ENCODE measurements around the gene ING5.

Gene ING5

GRCh38 chr2:241764275-241765241 lies 62.7 kb downstream of the ING5 start:
- DNase-seq: no peak

- no peak for DNase-seq
These were observed 65.8 kb downstream of the ING5 start for GRCh38 chr2:241767464-241768250.

- DNase-seq: no peak
These were observed 66.4 kb downstream of the ING5 start for GRCh38 chr2:241768251-241768711.

GRCh38 chr2:241768850-241769249 lies 67.0 kb downstream of the ING5 start:
- DNase-seq: no peak

DNA sequence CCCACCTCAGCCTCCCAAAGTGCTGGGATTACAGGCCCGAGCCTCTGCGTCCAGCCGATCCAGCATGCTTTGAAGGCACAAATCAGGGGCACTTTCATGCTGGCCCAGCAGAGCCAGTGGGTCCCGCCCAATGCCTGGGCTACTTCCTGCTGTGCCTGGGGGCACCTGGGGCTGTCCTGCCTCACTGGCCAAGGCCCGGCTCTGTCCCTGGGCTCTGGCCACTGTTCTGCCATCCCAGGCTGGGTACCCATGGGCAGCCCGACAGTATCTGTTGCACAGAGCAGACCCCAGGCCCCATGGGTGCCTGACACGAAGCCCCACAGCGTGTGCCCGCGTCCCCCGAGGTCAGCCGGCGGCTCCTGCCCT lies 68.0 kb downstream of the ING5 start:
- DNase-seq: no peak

DNA sequence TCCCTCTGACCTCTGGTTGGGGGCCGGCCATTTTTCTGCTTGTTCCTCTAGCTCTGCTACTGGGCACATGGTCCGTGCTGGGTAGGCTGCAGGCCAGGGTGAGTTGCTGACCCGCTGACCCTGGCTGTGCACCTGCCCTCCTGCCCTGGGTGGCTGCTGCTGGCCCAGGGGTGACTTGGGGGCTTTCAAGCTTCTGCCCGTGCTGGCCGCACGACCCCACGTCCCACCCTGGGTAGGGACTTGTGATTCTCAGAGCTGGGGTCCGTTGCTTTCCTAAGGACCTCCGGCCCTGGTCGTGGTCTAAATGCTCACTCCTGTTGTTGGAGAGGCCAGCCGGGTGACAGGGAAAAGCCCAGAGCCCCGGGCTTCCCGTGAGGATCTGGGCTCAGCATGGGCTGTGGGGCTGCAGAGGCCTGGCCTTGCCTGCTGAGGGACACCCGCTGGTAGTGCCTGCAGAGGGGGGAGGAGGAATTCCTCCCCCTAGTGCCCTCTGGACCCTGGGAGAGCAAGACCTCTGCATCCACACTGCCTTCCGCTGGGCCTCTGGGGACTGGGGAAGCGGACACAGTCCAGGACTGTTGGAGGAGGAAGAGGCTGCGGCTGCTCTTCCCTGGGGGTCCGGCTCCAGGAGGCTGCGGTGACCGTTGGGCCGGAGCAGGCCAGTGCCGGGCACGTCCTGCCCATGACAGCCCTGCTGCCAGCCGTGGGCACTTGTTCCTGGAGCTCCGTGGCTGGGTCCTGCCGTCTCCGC lies 68.5 kb downstream of the ING5 start:
- DNase-seq: no peak

DNA sequence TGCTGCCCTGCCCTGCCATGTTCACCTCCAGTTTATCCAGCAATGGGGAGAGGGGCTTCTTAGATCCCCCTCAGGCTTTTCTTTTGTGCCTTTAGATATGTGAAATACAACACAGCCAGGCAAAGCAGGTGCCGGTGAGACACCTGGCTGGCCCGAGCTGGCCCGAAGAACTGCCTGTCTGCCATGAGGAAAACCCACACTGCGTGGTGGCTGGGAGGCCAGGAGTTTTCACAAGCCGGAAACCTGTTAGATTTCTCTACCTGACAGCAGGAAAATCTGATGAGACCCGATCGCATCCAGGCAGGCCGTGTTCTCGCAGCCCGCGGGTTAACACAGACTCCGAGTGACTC lies 69.1 kb downstream of the ING5 start:
- DNase-seq: no peak

- no peak for DNase-seq
These were observed 69.6 kb downstream of the ING5 start for GRCh38 chr2:241771286-241772062.

GRCh38 chr2:241772063-241772499 lies 70.2 kb downstream of the ING5 start:
- DNase-seq: no peak

DNA sequence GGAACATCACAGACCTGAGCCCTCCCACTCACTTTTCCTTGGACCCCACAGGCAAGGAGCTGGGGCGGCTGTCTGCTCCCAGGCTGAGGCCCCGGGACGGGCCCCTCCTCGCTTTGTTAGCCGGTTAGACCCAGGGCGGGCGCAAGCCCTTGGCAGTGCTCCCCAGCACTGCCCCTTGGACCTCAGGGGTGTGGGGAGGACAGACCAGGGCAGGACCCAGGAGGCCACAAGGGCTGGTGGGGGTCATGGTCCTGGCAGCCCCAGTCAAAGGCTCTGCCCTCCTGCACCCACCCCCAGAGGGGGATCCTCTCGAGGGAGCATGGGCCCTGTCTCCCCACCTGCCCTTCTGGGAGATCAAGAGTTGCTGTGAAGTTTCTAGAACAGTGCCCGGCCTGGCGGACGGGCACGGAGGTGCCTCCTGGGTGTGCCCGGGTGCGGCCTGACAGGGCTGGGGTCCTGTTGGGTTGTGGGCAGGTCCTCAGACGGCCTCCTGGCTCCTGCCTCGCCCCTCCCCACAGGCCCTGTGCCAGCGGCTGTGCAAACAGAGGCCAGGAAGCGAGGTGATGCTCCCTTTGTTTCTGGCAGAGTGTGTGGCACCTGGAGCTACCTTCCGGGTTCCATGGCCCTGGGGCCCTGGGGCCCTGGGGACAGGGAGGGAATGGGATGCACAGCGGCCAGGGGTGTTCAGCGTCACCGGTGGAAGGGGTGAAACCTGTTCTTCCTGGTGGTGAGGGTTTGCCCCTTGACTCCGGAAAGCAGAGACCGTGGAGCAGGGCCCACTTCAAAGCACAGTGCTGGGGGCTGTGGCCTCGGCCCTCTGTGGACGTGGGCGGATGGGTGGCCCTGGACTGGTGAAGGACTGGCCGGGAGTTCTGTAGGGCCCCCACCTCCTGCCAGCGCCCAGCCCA lies 71.9 kb downstream of the ING5 start:
- no peak for DNase-seq

DNA sequence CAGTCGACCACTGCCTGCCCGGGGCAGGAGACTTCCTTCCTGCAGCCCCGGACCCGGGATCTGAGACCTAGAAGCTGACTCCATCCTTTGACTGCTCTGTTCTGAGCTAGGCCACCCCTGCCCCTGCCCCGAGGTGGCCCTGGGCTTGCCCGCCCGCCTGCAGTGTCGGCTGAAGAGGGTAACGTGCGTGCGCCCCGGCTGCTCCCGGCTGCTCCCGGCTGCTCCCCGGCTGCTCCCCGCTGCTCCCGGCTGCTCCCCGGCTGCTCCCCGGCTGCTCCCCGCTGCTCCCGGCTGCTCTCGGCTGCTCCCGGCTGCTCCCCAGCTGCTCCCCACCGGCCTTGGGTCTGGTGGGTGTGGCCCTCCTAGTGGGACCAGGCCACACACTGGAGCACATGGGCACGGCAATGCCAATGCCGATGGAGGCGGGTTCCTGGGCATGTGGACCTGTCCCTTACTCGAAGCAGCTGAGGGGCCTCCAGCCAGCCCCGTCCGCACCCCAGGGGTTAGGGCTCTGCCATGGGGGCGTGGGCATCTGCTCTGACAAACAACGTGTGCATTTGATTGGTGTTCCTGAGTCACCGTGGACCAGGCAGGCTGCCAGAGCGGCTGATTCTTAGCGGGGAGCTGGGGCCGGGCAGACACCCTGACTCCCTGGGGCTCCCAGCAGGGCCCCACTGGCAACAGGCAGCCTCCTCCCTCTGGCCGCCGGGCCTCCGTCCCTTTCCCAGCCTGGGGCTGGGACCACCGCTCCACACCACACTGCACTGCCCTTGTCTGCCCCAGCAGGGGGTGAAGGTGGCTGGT lies 72.8 kb downstream of the ING5 start:
- DNase-seq: peak; percentile 57

DNA sequence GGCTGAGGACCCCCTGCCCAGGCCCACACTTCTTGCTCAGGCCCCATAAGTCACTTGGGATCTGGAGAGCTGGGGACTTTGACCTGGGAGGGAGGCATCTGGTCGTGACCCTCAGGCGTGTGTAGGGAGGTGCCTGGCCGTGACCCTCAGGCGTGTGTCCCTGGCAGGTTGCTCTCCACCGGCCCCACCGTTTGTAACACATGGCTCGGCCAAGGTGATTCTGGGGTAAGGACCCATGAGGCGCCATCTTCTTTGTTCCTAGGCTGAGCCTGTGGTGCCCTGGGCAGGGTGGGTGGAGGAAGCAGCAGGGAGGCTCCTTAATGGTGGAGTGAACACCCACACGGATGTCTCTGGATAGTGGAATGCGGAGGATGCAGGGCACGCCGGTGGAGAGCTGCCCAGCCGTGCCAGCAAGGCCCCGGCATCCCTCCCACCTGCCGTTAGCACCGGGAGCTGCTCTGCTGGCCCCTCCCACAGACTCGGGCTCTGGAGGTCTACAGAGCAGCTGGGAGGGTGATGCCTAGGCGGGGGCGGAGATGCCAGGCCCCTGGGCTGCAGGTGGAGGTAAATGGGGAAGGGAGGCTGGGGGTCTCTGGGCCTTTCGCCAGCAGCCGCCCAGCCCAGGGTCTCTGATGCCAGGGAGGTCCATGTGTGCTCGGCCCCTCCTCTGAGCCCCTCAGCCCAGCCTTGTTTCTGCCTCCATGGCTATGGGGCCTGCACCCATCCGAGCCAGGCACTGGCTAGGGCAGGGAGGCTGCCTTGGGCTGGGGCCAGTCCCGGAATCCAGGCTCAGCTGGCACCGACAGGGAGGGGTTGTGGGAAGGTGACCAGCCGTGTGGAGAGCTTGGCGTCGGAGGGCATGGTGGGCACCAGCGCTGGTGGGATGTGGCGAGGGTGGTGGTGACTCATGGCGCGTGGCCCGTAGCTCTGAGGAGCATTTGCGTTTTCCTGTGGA lies 73.7 kb downstream of the ING5 start:
- no peak for DNase-seq

DNA sequence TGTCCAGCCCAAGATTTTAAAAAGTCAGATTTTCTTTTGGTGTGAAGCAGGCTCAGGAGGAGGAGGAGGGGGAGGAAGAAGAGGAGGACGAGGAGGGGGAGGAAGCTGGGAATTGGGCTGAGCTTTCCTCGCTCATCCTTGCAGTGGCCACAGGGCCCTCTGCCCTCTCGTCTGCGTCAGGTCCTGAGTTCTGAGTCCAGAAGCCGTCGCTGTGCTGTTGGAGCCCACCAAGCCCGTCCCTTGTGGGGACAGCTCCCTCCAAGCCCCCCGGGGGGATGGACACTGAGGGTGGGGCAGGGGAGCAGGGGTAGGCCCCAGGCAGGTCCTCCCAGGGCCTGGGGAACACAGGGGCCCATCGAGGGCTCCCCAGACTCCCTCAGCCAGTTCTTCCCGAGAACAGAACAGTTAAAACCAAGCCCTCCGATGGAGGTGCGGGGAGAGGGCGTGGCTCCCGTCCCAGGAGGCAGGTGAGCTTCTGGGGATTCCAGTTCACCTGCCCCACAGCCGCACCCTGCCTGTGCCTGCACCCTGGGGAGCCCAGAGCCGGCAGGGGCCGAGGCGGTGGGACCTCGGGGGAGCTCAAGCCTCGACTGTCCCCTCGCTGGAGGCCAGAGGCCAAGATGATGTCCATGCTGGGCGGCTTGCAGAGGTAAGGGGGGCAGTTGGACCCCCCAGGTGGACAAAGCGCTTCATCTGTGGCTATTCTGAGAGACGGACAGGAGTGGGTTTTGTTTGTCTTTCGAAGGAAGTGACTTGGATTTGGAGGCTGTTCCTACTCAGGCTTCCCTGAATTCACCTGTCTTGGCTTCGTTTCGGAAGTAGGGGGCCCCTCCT lies 74.7 kb downstream of the ING5 start, which contains the start of gene GAL3ST2:
TSS of gene GAL3ST2 (plus strand) at position 487 of the 834 bp plus-strand sequence. CDS start at position 621, 134 bp downstream.
- DNase-seq: no peak

GRCh38 chr2:241777170-241777685 lies 75.4 kb downstream of the ING5 start:
- DNase-seq: no peak

DNA sequence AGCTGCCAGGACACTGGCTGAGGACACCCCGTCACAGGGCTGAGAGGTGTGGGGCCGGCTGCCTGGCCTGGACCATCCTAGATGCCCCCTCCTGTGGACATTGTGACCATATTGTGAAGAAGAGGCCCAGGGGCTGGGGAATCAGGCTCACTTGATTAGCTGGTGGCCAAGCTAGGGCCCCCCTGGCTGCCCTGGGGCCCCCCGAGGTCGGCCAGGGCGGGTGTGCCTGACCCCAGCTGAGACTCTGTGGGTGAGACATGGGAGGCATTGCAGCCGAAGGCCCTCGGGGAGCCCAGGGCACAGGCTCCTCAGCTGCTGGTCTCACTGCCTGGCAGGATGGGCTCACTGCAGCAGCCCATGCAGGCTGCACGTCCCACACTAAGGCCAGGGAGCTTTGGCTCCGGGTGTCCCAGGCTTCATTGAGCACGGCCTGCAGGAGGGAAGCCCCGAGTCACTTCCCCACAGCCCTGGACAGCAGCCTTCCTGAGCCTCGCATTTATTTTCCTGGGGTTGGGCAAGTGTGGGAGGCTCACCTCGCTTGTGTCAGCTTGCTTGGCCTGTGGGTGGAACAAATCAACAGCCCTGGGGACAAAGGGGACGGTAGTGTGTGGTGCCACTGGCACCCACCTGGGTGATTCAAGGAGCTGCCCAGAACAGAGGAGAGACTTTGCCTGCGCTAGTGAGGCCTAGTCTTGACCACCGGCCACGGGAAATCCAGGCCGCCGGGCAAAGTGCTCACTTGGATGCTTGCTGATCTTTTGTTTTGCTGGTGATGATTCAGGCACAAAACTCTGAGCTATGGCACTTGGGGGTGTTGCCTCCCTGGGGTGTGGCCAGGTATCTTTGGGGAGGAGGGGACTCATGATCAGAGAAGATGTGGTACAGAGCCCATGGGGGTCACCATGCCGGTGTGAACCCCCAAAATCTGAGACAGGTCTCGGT lies 76.1 kb downstream of the ING5 start:
- no peak for DNase-seq

All from NCI-H2171 treated with DMSO at 0.1 percent for 48 hours (cell line).